Mesothelial cell of epicardium (in vitro differentiated cells): ENCODE results near the gene APMAP. TPM values are rescaled to one million over a fixed set of nuclear protein-coding genes. Genes with fewer than 3 reads are reported as not detected.

Source experiments
- DNase-seq, 2 experiments: peaks; one replicate each; pipeline ENCODE4 v3.0.0; 2021; ENCODE audit warnings: low spot score in 2 of 2; ENCODE audit not compliant: unreplicated experiment in 2 of 2
- H3K27ac Mint-ChIP-seq: 2 replicates; pipeline ENCODE4 v1.8.0; 2021; ENCODE audit warnings: mixed read lengths
- H3K27me3 Mint-ChIP-seq: 2 replicates; pipeline ENCODE4 v1.8.0; 2021; ENCODE audit warnings: low read depth, mixed read lengths
- H3K36me3 Mint-ChIP-seq: 2 replicates; pipeline ENCODE4 v1.8.0; 2021; ENCODE audit warnings: mixed read lengths
- H3K4me1 Mint-ChIP-seq: 2 replicates; pipeline ENCODE4 v1.8.0; 2021; ENCODE audit warnings: mixed read lengths
- H3K4me3 Mint-ChIP-seq: 2 replicates; pipeline ENCODE4 v1.8.0; 2021; ENCODE audit warnings: mild to moderate bottlenecking, moderate library complexity, mixed read lengths
- H3K9me3 Mint-ChIP-seq: 2 replicates; pipeline ENCODE4 v1.8.0; 2021; ENCODE audit warnings: mixed read lengths
- CTCF ChIP-seq: fragments of 200-600 bp; sonication (generic); IDR thresholded peaks from one replicate; pipeline ENCODE4 v1.5.0; 2021; ENCODE audit warnings: antibody characterized with exemption; ENCODE audit not compliant: unreplicated experiment
- total RNA-seq: library from RNA; stranded (reverse); gene quantifications from 3 replicates; pipeline ENCODE4 v1.2.1, GENCODE V29; 2021

Gene APMAP
- total RNA-seq, 1 donor from 2014 or later: 77.4 TPM

- Mint-ChIP-seq H3K36me3 (no peaks in the 10 kb centered on the region), H3K27ac (no peak overlapping the region), H3K4me1 (peaks cover 6% of the 10 kb centered on the region), H3K27me3 (peaks cover 10% of the 10 kb centered on the region), H3K4me3 (no peak overlapping the region), H3K9me3 (no peaks in the 10 kb centered on the region)
- no peak for TF ChIP-seq CTCF
- DNase-seq: no peak
Observed at GRCh38 chr20:25022680-25023079, 30.1 kb upstream of the APMAP start.

- TF ChIP-seq CTCF: no peak
- no peak overlapping the region for H3K27ac Mint-ChIP-seq
- no peak overlapping the region for H3K4me3 Mint-ChIP-seq
- peaks cover 6% of the 10 kb centered on the region for H3K27me3 Mint-ChIP-seq
- H3K36me3 Mint-ChIP-seq: no peaks in the 10 kb centered on the region
- peaks cover 13% of the 10 kb centered on the region for H3K4me1 Mint-ChIP-seq
- no peak for DNase-seq
- no peaks in the 10 kb centered on the region for H3K9me3 Mint-ChIP-seq
Observed at GRCh38 chr20:25021336-25021735, 28.8 kb upstream of the APMAP start.

GRCh38 chr20:25020901-25021301 lies 28.4 kb upstream of the APMAP start:
- peaks cover 5% of the 10 kb centered on the region for H3K27me3 Mint-ChIP-seq
- H3K4me3 Mint-ChIP-seq: no peak overlapping the region
- H3K4me1 Mint-ChIP-seq: peaks cover 13% of the 10 kb centered on the region
- H3K27ac Mint-ChIP-seq: no peak overlapping the region
- H3K9me3 Mint-ChIP-seq: no peaks in the 10 kb centered on the region
- DNase-seq: no peak
- no peaks in the 10 kb centered on the region for H3K36me3 Mint-ChIP-seq
- no peak for TF ChIP-seq CTCF

DNA sequence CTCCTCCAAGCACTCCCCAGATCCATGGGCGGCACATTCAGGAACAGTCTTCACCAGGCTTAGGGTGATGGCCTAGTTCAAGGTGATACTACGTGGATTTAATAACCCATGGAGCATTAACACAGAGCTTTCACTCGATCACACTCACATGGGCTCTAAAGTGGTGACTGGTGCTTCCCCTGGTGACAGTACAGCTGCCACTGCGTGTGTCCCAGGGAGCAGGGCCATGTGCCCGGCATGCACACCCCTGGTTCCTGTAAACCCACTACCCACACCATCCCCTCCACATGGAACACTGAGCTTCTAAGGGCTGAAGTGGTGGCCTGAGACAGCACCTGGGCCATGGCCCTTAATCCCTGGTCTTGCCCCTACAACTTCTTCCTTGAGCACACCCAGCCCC lies 27.8 kb upstream of the APMAP start:
- Mint-ChIP-seq H3K9me3 (no peaks in the 10 kb centered on the region), H3K27ac (no peak overlapping the region), H3K4me3 (no peak overlapping the region), H3K4me1 (peaks cover 13% of the 10 kb centered on the region), H3K36me3 (no peaks in the 10 kb centered on the region), H3K27me3 (peaks cover 5% of the 10 kb centered on the region)
- no peak for TF ChIP-seq CTCF
- no peak for DNase-seq

DNA sequence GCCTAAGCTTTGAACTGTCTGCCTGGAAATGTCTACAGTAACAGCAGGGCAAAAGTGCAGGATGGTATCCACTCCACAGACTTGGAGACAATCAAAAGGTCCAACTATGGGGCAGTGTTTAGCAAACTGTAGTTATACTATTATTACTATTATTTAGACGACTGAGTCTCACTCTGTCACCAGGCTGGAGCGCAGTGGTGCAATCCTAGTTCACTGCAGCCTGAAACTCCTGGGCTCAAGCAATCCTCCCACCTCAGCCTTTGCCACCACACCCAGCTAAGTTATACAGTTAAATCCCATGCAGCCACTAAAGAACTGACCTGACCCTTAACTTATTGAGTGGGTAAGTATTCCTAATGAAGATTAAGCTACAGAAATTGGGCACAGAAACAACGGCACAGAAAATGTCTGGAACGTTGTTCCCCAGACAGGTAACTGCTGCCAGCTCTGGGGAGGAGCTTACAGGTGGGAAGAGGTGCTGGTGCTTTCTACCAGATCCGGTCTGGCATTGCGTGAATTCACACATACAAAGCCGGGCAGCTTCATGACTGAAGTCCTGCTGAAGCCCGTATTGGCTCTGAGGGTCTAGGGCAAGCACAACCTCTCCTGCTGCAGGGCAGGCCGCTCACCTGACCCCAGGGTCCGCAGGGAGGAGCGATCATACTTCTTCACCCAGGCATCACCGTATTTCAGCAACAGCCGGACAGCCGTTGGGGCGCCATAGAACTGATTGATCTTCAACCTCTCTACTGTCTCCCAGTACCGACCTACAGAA lies 27.0 kb upstream of the APMAP start:
- TF ChIP-seq CTCF: no peak
- Mint-ChIP-seq H3K4me1 (peaks cover 13% of the 10 kb centered on the region), H3K4me3 (no peak overlapping the region), H3K27ac (no peak overlapping the region), H3K9me3 (no peaks in the 10 kb centered on the region), H3K36me3 (no peaks in the 10 kb centered on the region), H3K27me3 (peaks cover 5% of the 10 kb centered on the region)
- DNase-seq: no peak
